ENCODE measurements around the gene CCDC116. TPM values are rescaled to one million over a fixed set of nuclear protein-coding genes. Genes with fewer than 3 reads are reported as not detected.

CCDC116 gene
- total RNA-seq, 4 donors from 2014 or later = 0.16 to 1.3 (median 0.20) TPM

DNA sequence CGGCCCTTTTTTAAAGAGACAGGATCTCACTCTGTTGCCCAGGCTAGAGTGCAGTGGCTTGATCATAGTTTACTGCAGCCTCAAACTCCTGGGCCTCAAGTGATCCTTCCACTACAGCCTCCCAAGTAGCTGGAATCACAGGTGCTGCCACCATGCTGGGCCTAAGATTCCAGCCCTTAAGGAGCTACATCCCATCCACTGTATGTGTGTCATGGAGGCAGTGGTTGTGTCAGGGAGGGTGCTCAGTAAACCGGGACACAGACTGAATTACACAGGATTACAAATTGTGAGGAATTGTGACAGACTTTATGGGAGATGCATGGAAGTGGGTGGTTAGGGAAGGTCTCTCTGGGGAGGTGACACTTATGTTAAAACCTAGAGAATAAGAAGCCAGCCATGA is 31.2 kb downstream of the CCDC116 start:
- Histone ChIP-seq H3K27ac (no peak overlapping the region), H3K4me3 (no peak overlapping the region), H3K36me3 (no peaks in the 10 kb centered on the region), H3K4me1 (peaks cover 0 to 24% (median 0%) of the 10 kb centered on the region in 3 donors), H3K9me3 (no peaks in the 10 kb centered on the region), H3K27me3 (peaks cover 20% of the 10 kb centered on the region)
- 100% methylated on average over 2 of the region's 2 CpGs; no CpG with 5 or more reads in 1 of the 2 donors for WGBS, 2 donors (ENCODE audit: low coverage in 1 of 2)
- no peak for ATAC-seq
- TF ChIP-seq EP300 (IDR thresholded peaks at IDR 0.05) = no peak
- TF ChIP-seq, protein P1, sequence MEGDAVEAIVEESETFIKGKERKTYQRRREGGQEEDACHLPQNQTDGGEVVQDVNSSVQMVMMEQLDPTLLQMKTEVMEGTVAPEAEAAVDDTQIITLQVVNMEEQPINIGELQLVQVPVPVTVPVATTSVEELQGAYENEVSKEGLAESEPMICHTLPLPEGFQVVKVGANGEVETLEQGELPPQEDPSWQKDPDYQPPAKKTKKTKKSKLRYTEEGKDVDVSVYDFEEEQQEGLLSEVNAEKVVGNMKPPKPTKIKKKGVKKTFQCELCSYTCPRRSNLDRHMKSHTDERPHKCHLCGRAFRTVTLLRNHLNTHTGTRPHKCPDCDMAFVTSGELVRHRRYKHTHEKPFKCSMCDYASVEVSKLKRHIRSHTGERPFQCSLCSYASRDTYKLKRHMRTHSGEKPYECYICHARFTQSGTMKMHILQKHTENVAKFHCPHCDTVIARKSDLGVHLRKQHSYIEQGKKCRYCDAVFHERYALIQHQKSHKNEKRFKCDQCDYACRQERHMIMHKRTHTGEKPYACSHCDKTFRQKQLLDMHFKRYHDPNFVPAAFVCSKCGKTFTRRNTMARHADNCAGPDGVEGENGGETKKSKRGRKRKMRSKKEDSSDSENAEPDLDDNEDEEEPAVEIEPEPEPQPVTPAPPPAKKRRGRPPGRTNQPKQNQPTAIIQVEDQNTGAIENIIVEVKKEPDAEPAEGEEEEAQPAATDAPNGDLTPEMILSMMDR (IDR thresholded peaks at IDR 0.05) = no peak

- H3K36me3 ChIP-seq = peaks cover 0 to 10% of the 10 kb centered on the region in 2 donors
- peaks cover 0 to 24% (median 0%) of the 10 kb centered on the region in 3 donors for H3K4me1 ChIP-seq
- H3K27ac ChIP-seq = peak overlapping the region; percentile 62 to 96 (median 93)
- no peaks in the 10 kb centered on the region for H3K9me3 ChIP-seq
- H3K27me3 ChIP-seq = peaks cover 10% of the 10 kb centered on the region
- peak overlapping the region; percentile 52 to 78 for H3K4me3 ChIP-seq
- no peak for TF ChIP-seq EP300 (IDR thresholded peaks at IDR 0.05)
- TF ChIP-seq, protein P1 (IDR thresholded peaks at IDR 0.05) = no peak
- TF ChIP-seq POLR2A (IDR thresholded peaks at IDR 0.05) = no peak
- TF ChIP-seq POLR2AphosphoS5 (IDR thresholded peaks at IDR 0.05) = no peak
- ATAC-seq = no peak
- 89% methylated on average over 16 of the region's 26 CpGs; no CpG with 5 or more reads in 1 of the 2 donors for WGBS, 2 donors (ENCODE audit: low coverage in 1 of 2)
Measured at GRCh38 chr22:21665047-21665851, 32.7 kb downstream of the CCDC116 start.

DNA sequence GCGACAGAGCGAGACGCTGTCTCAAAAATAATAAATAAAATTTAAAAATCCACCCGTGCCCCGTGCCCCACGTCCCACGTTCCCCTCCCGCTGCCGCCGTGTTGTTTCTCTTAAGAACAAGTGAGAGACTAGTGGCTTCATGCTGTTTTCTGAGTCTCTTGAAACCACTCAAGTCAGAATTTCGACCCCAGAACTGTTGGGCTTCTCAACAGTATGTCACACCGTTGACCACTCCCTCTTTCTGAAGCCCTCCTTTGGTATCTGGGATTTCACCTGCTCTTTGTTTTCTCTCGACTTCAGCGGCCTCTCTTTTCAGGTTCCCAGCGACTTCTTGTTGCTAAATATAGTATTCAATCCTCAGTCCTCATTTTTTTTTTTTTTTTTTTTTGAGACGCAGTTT is 34.2 kb downstream of the CCDC116 start:
- Histone ChIP-seq H3K9me3 (no peaks in the 10 kb centered on the region), H3K36me3 (peaks cover 0 to 26% of the 10 kb centered on the region in 2 donors), H3K4me3 (peak overlapping the region; percentile 52 to 78), H3K27me3 (no peaks in the 10 kb centered on the region), H3K4me1 (peaks cover 0 to 24% (median 0%) of the 10 kb centered on the region in 3 donors), H3K27ac (peak overlapping the region in 2 of 4 donors; percentile 93 to 96)
- 37 to 41% methylated on average over 10 to 12 of the region's 16 CpGs for WGBS, 2 donors (ENCODE audit: low coverage in 1 of 2)
- no peak for ATAC-seq
- TF ChIP-seq, protein P1 (IDR thresholded peaks at IDR 0.05) = no peak
- TF ChIP-seq EP300 (IDR thresholded peaks at IDR 0.05) (no peak), POLR2A (IDR thresholded peaks at IDR 0.05) (no peak), POLR2AphosphoS5 (IDR thresholded peaks at IDR 0.05) (no peak)

DNA sequence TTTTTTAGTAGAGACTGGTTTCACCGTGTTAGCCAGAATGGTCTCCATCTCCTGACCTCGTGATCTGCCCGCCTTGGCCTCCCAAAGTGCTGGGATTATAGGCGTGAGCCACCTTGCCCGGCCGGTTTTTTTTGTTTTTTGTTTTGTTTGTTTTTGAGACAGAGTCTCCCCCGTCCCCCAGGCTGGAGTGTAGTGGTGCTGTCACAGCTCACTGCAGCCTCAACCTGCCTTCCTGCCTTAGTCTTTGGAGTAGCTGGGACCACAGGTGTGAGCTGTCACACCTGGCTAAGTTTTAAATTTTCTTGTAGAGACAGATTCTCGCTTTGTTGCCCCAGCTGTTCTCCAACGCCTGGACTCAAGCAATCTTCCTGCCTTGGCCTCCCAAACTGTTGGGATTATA is 36.5 kb downstream of the CCDC116 start:
- no peak overlapping the region for H3K4me3 ChIP-seq
- 86% methylated on average over 9 of the region's 9 CpGs; no CpG with 5 or more reads in 1 of the 2 donors for WGBS, 2 donors (ENCODE audit: low coverage in 1 of 2)
- H3K36me3 ChIP-seq = peaks cover 0 to 48% of the 10 kb centered on the region in 2 donors
- no peaks in the 10 kb centered on the region for H3K27me3 ChIP-seq
- no peak for TF ChIP-seq EP300 (IDR thresholded peaks at IDR 0.05)
- TF ChIP-seq POLR2A (IDR thresholded peaks at IDR 0.05) = no peak
- TF ChIP-seq POLR2AphosphoS5 (IDR thresholded peaks at IDR 0.05) = no peak
- TF ChIP-seq, protein P1 (IDR thresholded peaks at IDR 0.05) = no peak
- no peaks in the 10 kb centered on the region for H3K9me3 ChIP-seq
- no peak for ATAC-seq
- H3K27ac ChIP-seq = no peak overlapping the region
- peaks cover 0 to 24% (median 0%) of the 10 kb centered on the region in 3 donors for H3K4me1 ChIP-seq
